NT2/D1 (cell line): Measurements from ENCODE around the gene RAB13.

ENCODE experiments used
- DNase-seq: peaks from one replicate; pipeline ENCODE4 v3.0.0-alpha.2; 2011; ENCODE audit warnings: low read depth, low spot score
- H3K27me3 ChIP-seq: 2 replicates; pipeline ENCODE4 v1.6.0; 2011; ENCODE audit warnings: mild to moderate bottlenecking; ENCODE audit not compliant: insufficient read length, insufficient read depth
- H3K36me3 ChIP-seq: 2 replicates; pipeline ENCODE4 v1.6.1; 2011; ENCODE audit warnings: mild to moderate bottlenecking, low read length, mixed read lengths; ENCODE audit not compliant: insufficient read depth, insufficient read length
- H3K4me1 ChIP-seq: 2 replicates; pipeline ENCODE4 v1.5.1; 2011; ENCODE audit not compliant: insufficient read depth, insufficient read length
- H3K4me3 ChIP-seq: 2 replicates; pipeline ENCODE4 v1.5.1; 2011; ENCODE audit warnings: low read depth; ENCODE audit not compliant: insufficient read length
- H3K9ac ChIP-seq: 2 replicates; pipeline ENCODE4 v1.6.0; 2011; ENCODE audit warnings: low read depth; ENCODE audit not compliant: insufficient read length
- H3K9me3 ChIP-seq: 2 replicates; pipeline ENCODE4 v1.5.1; 2011; ENCODE audit warnings: mild to moderate bottlenecking, low read length; ENCODE audit not compliant: insufficient read depth
- SUZ12 ChIP-seq: IDR thresholded peaks from 2 replicates; pipeline ENCODE4 v1.6.1; 2011; ENCODE audit not compliant: insufficient read length, insufficient read depth; ENCODE audit errors: extremely low read depth
- YY1 ChIP-seq: IDR thresholded peaks from 2 replicates; pipeline ENCODE4 v1.6.1; 2011; ENCODE audit not compliant: insufficient read length, insufficient read depth
- ZNF274 ChIP-seq: IDR thresholded peaks from 2 replicates; pipeline ENCODE4 v1.6.1; 2011; ENCODE audit warnings: mild to moderate bottlenecking, low read depth, low read length

RAB13 gene

GRCh38 chr1:153977250-153978240 lies 8.6 kb downstream of the RAB13 start, which contains the start of gene JTB:
TSS of gene JTB (minus strand) at chr1:153977674. CDS start at chr1:153977252, 422 bp downstream.
- peaks cover 71% of the 10 kb centered on the region for H3K36me3 ChIP-seq
- peak; percentile 78 for TF ChIP-seq YY1
- no peak for TF ChIP-seq SUZ12
- TF ChIP-seq ZNF274 = no peak

GRCh38 chr1:153976819-153977249 lies 9.3 kb downstream of the RAB13 start:
- H3K4me1 ChIP-seq = no peaks in the 10 kb centered on the region
- H3K27me3 ChIP-seq = no peaks in the 10 kb centered on the region
- peak overlapping the region; percentile 81 for H3K4me3 ChIP-seq
- H3K9me3 ChIP-seq = no peaks in the 10 kb centered on the region
- H3K9ac ChIP-seq = peak overlapping the region; percentile 84
- no peak for DNase-seq
- TF ChIP-seq YY1 (no peak), ZNF274 (no peak), SUZ12 (no peak)
- peaks cover 65% of the 10 kb centered on the region for H3K36me3 ChIP-seq

More at GRCh38 chr1:153977250-153978240, 8.6 kb downstream of the RAB13 start, which contains the start of gene JTB:
- Histone ChIP-seq H3K4me3 (peak within 1 kb of the TSS; percentile 81), H3K27me3 (no peaks in the 10 kb centered on the region), H3K4me1 (no peaks in the 10 kb centered on the region), H3K9me3 (no peaks in the 10 kb centered on the region), H3K9ac (peak within 1 kb of the TSS; percentile 84)
- peak; percentile 89 for DNase-seq

- Histone ChIP-seq H3K9me3 (no peaks in the 10 kb centered on the region), H3K4me1 (peaks cover under 1% of the 10 kb centered on the region), H3K4me3 (no peak overlapping the region), H3K27me3 (no peaks in the 10 kb centered on the region), H3K9ac (no peak overlapping the region), H3K36me3 (peaks cover 35% of the 10 kb centered on the region)
- TF ChIP-seq YY1 = no peak
- no peak for TF ChIP-seq ZNF274
- TF ChIP-seq SUZ12 = no peak
- DNase-seq = no peak
Observed at GRCh38 chr1:153973525-153973924, 12.6 kb downstream of the RAB13 start.

- TF ChIP-seq SUZ12 (no peak), ZNF274 (no peak), YY1 (no peak)
- Histone ChIP-seq H3K36me3 (peaks cover 35% of the 10 kb centered on the region), H3K9me3 (no peaks in the 10 kb centered on the region), H3K4me3 (no peak overlapping the region), H3K4me1 (peaks cover 3% of the 10 kb centered on the region), H3K27me3 (no peaks in the 10 kb centered on the region), H3K9ac (no peak overlapping the region)
- no peak for DNase-seq
Observed at GRCh38 chr1:153973071-153973470, 13.1 kb downstream of the RAB13 start.

GRCh38 chr1:153970346-153970745 lies 15.8 kb downstream of the RAB13 start:
- Histone ChIP-seq H3K36me3 (peaks cover 34% of the 10 kb centered on the region), H3K27me3 (no peaks in the 10 kb centered on the region), H3K9me3 (no peaks in the 10 kb centered on the region), H3K9ac (no peak overlapping the region), H3K4me3 (no peak overlapping the region), H3K4me1 (peaks cover 3% of the 10 kb centered on the region)
- TF ChIP-seq SUZ12 (no peak), YY1 (no peak), ZNF274 (no peak)
- DNase-seq = no peak

GRCh38 chr1:153968972-153969371 lies 17.2 kb downstream of the RAB13 start:
- Histone ChIP-seq H3K4me3 (no peak overlapping the region), H3K27me3 (no peaks in the 10 kb centered on the region), H3K9me3 (no peaks in the 10 kb centered on the region), H3K4me1 (peaks cover 3% of the 10 kb centered on the region), H3K36me3 (peaks cover 22% of the 10 kb centered on the region), H3K9ac (no peak overlapping the region)
- TF ChIP-seq YY1 (no peak), SUZ12 (no peak)
- DNase-seq = no peak

GRCh38 chr1:153968408-153968807 lies 17.7 kb downstream of the RAB13 start:
- TF ChIP-seq YY1 = no peak
- TF ChIP-seq SUZ12 = no peak
- TF ChIP-seq ZNF274 = no peak
- Histone ChIP-seq H3K9ac (peak overlapping the region; percentile 83), H3K4me1 (peaks cover 3% of the 10 kb centered on the region), H3K36me3 (peaks cover 16% of the 10 kb centered on the region), H3K9me3 (no peaks in the 10 kb centered on the region), H3K27me3 (no peaks in the 10 kb centered on the region), H3K4me3 (peak overlapping the region; percentile 83)
- DNase-seq = no peak
